GM18519 (cell line): ENCODE results near the gene AGBL1.
"Not testable (repeated sequence)": the region's sequence is repeated elsewhere in the genome, so short reads cannot be mapped to it uniquely, and the experiment has no call there.

Source experiments
- ATAC-seq: cut with Tn5 transposase; IDR thresholded peaks from one replicate; pipeline ENCODE4 v1.9.1; 2021; ENCODE audit warnings: mild to moderate bottlenecking, moderate library complexity; ENCODE audit not compliant: unreplicated experiment, low FRiP score

Gene AGBL1

DNA sequence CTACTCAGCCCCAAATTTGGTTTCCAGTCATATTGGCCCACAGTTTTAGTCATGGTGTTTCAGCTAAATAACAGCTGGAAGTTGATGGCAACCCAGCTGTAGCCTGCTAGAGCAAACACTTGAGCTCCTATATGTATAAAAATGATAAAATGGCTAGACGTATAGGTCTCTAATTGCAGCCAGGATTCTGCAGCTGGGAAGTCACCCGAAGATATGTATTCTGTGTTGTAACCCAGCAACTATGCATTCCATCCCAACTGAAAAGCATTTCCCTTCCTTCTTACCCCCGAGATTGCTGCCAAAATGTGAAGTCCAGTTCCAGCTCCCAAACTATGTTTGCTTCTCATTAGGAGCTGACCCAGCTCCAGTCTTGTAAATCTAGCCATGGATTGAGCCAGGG, 408.4 kb downstream of the AGBL1 start:
- ATAC-seq = no peak

DNA sequence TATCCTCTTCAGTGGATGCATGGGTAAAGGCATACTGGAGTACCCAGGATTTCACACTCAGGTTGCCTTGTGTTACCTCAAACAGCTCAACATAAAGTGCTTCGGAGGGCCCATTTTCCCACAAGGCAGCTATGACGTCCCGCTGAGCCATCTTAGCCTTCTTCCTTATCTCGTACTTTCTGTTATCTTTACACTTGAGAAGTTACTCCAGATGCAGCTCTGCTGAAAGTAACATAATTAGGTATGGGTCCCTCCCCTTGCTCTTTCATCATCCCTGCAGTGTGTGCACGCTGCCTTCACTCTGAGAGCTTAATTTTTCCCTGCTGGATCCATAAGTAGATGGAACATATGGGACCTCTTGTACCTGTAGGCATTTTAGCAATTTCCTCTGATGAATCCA, 410.3 kb downstream of the AGBL1 start:
- ATAC-seq = no peak

DNA sequence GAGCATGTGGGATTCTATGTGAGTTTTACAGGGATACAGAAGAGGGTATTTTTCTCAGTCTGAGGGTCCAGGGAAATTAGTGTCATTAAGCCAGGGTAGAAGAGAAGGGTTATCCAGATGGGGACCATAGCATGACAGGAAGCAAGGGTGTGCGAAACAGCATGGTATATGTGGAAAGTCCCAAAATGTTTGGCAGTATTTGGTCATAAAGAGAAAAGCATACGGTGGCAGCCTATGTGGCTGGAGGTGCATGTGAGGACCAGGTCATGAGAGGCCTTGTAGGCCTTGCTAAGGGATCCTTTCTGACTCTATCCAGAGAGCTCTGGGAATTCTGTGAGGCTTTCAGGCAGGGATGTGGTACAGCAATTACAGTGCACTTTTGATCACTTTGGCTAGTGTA, 411.4 kb downstream of the AGBL1 start:
- ATAC-seq = no peak

DNA sequence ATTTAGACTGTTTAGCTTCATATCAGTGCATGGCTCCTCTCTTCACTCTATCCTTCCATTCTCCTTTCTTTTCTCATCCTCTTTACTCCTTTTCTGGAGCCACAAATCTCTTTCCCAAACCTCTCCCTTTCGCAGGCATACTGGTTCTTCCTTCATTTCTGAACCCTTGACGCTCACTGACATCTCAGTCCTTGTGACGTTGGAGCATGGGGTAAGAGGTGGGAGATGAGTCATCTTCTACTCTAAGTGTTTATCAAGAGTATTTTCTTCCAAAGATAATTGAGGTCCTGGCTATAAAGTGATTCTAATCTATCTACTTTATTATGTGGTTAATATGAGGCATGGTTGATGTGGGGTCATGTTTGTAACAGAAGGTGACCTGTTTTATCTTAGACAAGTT, 414.2 kb downstream of the AGBL1 start:
- no peak for ATAC-seq

DNA sequence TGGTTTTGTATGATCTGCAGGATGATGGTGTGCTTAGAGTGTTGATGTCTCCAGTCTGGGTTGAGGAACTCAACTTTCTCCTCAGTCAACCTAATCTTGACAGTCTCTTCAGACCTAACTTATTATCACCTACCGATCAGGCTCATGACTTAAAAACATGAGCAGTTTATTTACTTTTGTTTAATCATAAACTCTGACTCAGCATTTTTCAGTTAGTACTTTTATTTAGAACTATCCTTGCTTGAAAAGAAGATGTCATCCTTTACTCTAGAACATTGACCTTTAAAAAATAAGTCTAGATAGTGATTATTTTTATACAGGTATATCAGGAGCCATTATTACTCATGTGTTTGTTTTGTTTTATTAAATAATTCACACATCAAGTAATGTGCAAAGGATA, 414.8 kb downstream of the AGBL1 start:
- no peak for ATAC-seq

DNA sequence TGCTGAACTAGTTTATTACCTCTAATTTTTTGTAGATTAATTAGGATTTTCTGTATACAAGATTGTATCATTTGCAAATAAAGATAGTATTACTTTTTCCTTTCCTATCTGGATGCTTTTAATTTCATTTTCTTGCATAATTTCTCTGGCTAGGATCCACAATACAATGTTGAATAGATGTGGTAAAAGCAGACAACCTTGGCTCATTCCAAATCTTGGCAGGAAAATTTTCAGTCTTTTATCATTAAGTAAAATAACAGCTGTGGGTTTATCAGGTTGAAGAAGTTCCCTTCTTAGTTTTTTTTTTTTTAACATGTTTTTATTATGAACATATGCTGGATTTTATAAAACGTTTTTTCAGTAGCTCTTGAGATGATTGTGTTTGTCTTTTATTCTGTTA, 422.6 kb downstream of the AGBL1 start:
- ATAC-seq = no peak

DNA sequence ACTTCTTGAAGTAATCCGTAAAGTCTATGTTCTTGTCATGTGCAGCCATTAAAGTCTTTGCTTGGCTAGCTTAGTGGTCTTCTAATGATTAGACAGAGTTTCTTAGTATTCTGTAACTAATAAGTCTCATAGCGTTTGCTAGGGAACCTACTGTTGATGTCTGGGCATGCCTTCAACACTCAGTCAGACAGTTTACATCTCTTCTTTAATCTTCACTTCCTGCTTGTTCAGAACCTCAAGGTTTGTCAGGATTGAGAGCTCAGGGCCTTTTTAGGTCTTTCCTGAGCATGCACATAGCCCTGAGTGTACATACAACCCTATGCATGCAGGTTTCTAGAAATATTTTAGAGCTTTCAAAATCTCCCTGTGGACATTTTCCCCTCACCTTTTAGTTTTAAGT, 426.3 kb downstream of the AGBL1 start:
- no peak for ATAC-seq

DNA sequence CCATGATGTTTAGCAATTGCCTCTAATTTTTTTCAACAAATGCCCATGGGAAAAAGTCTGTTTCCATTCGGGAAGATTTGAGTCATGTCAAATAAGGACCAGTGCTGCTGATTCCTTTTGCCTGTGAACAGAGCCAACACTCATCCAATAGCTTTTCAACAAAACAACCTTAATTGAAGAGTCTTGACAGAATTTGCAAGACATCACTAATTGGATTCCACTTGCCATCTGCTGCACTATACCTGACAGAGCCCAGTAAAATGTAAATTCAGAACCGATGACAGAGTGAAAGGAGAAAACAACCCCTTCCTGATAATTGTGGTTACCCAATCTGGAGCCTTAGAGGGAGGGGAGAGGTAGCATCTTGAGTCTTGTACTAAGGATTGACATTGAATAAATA, 426.7 kb downstream of the AGBL1 start:
- no peak for ATAC-seq

DNA sequence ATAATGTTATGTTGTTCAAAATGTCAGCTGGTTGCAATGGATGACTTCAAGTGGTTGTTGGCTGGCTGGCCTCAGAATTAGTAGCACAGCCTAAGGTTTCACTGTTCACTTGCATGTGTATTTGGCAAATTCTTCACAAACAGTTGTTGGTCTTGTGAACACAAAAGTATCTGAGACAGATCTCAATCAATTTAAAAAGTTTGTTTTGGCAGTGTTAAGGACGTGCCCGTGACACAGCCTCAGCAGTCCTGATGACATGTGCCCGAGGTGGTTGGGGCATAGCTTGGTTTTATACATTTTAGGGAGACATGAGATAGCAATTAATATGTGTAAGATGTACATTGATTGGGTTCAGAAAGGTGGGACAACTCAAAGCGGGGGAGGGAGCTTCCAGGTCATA, 436.0 kb downstream of the AGBL1 start:
- ATAC-seq = no peak

DNA sequence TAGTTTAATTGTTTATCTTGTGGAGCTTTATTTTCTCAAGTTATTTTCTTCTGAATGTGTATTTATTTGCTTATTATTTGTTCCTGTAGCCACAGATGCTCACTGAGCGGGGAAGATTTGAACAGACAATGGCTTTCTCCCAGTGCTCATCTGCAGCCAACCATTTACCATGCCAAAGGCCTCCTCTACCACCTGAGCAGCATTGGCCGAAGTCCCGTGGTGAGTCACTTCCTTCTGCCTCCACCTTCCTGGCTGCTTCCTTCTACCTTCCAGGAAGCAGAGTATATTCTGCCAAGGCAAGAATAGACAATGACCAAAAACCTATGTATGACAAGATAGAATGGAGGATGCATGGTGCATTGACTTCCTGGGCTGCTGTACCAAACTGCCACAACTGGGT, 443.1 kb downstream of the AGBL1 start:
- ATAC-seq = no peak

DNA sequence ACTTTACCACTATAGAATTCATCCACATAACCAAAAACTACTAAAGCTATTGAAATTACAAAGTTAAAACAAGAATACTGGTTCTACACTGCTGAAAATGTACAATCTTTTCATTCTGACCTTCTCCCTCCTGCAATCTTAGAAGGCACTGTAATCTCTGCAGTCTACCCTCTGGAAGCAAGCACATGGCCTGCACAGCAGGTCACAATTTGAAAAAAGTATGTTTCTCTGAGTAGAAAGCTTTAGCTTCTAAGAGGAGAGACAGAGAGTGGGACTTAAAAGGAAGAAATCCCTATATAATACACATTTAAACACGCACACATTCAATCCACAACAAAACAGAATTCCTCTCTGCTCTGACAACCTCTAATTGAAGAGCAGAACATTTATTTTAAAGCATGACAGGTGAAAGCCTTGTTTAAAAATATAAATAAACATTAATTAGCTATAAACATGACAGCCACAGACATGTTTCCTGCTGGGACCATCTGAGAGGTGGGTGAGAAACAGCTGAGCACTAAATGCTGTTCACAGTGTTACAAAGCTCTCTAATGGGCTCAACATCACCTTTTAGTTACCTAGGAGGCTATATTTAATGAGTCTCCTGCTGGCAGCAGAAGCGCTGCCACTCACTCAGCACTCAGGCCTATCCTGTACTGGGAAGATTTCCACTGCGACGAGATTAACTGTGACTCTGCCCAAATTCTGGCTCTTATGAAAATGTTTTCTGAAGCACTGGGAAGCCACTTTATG, 447.4 kb downstream of the AGBL1 start:
- ATAC-seq = no peak

DNA sequence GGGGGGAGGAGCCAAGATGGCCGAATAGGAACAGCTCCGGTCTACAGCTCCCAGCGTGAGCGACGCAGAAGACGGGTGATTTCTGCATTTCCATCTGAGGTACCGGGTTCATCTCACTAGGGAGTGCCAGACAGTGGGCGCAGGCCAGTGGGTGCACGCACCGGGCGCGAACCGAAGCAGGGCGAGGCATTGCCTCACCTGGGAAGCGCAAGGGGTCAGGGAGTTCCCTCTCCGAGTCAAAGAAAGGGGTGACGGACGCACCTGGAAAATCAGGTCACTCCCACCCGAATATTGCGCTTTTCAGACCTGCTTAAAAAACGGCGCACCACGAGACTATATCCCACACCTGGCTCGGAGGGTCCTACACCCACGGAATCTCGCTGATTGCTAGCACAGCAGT, 448.4 kb downstream of the AGBL1 start:
- not testable (repeated sequence) for ATAC-seq

DNA sequence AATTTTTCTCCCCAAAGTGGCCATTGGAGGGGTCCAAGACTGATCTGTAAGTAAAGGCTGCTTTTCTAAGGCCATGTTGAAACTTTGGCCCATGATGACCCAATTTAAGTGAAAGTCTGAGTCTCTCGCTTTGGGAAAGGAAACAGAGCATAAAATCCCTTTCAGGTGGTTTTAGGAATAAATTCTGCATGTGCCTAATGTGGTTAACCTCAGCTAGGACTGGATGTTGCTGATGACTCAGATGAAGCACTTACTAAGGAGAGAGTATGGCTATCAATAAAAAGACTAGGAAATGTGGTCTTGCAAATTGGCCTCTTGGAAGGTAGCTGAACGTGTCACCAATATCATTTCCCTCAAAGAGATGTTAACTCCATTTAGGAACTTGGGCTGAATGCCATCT, 458.5 kb downstream of the AGBL1 start:
- no peak for ATAC-seq

DNA sequence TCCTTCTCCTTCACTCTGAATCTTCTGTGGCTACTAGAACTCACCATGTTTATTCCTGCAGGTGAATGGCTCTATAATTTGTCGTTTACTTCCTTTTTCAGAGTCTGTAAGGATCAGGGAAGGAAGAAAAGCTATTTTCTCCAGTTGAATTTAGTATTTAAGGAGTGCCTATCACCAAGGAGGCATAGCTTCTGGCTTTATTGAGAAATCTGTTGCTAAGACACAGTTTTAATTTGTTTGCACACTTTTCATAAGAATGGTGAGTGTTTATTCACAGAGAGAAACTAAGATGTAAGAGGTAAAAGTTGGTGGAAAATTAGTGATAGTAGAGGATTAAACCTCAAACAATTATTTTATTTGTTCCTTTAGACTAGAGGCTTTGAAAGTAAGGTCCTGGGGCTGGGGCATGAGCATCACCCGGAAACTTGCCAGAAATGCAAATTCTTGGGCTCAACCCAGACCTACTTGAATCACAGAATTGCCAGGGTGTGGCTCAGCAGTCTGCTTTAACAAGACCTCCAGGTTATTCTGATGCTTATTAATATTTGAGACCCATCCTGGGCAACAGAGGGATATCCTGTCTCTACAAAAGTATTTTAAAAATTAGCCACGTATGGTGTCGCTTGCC, 461.3 kb downstream of the AGBL1 start:
- no peak for ATAC-seq

DNA sequence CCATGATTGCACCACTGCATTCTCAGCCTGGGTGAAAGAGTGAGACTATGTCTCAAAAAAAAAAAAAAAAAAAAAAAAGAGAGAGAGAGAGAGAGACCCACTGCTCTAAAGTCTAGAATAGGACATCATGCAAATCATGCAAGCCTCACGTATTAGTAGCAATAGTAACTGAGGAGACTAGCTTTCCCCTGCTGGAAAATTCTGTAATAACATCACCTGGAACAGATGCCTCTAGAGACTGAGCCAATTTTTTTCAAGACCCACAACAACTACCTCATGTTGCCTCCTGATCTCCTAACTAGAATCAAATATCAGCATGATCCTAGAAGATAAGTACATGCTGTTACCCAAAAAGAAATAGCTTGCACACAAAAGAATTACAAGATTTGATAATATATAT, 461.9 kb downstream of the AGBL1 start:
- no peak for ATAC-seq

DNA sequence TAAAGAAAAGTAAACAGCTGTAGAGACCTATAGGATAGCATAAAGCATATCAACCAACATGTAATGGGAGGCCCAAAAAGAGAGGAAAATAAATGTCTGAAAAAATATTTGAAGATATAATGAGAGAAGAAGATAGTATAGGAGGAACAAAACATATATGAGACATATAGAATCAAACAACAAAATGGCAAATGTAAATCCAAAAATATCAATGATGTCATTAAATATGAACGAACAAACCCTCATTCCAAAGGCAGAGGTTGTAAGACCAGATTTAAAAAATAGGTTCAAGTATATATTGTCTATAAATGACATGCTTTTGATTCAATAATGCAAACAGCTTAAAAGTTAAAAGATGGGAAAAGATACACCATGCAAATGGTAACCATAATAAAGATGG, 470.4 kb downstream of the AGBL1 start:
- no peak for ATAC-seq

DNA sequence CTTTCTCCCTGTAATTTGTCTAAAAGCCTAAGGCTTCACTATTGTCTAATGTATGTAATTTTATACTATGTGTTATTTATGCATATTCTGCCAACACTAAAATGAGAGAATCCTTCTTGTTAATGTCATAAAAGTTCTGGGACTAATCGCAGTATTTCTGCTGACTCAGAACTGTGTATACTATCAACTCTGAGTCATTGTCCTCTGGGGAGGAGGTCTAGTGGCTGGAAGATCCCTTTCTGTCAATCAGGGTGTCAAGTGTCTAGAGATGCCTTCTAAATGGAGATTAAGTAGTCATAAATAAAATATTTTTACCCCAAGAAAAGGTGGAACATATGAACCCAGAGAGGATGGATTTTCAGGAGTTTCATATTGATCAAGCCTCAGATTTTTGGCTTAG, 473.4 kb downstream of the AGBL1 start:
- ATAC-seq = no peak

DNA sequence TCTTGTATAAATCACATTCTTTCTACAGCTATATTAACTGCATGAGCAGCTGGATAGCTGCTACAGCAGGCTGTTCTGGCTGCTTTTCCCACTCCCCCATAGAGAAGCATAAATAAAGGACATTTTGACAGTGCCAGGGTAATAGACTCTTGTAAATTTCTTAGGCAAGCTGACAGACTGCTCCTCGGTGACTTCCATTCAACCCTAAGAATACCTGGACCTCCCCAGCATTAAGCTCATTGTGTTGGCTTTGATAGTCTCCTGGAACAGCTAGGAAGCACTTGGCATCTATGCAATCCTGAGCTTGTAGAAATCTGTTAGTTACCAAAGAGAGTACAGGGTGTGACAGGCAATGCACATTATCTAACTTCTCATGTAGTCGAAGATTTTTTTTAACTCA, 475.4 kb downstream of the AGBL1 start:
- no peak for ATAC-seq

DNA sequence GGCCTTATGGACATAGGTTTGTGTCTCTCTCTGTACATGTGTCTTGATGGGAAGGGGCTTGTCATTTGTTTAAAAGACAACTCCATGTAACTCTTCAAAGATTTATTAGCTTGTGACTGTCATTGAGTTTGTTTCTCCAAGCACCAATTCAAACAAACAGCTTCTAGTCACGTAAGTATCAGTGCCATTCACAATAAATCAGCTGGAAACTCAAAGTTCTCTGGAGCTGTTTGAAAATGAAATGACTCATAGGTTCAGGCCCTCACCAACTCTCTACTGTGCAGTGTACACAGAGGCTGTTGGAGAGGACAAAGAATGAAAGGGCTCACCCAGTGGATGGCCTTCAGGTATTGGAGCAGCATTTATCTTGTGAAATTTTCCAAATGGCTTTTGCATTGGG, 476.3 kb downstream of the AGBL1 start:
- ATAC-seq = no peak

DNA sequence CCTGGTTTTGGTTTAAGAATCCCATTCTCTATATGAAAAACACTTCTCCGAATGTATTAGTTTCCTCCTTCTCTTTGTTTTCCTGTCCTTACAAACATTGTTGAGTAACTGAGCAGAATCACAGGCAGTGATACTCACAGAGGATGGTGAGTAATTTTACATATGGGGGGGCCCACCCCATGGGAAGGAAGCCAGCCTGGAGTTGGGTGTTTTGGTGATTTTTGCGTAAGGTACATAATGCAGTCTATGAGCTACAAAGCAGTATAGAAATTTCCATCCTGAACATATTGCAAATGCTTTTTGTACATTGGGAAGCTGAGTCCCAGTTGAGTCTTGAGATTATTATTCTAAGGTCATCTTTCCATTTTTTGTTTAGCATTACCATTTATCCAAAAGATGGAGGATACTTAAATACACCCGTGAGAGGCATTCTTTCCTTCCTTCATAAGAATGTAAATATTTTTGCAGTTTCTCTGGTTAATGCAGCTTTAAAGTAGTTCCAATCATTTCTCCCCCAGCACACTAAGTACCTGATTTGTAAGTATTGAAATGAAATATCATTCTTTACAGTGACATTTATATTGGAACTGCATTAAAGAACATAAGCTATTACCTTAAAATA, 476.8 kb downstream of the AGBL1 start:
- ATAC-seq = no peak

DNA sequence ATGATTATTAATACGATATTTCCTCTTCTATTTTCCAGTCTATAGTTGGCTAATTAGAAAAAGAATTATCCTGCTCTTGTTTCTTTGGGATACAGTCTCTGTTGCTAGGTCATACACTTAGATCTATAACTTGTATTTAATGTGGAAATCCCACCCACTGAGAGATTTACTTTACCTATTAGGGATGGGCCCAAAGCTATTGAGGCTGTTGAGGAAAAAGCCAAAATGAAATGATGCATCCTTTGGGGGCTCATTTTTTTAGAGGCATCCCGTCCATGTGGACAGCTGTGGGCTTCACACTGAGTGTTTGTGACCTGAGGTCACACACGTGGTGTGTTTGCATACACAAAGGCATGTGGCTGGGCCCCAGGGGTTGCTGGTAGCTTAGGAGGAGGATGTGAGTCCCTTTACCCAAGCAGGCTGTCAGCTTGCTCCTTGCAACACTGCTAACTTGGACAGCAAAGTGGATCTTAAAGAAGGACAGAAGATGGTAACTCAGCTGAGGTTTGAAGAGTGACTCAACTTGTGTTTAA, 477.4 kb downstream of the AGBL1 start:
- ATAC-seq = no peak

DNA sequence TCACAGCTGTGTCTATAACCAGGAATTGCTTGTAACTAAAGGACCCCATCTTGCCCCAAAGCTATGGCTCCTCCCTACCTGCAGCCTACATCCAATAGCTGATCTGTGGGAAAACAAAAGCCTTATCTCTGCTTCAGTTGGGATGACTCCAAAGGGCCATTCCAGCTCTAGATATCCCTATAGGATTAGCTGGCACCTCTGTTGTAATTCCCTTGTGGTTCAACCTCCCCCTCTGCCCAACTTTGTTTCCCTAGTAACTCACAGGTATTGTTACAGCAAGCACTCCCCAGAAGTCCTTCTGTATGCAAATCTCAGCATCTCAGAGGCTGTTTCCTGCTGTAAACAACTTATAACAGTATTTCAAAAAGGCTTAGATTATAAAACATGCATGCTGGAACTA, 478.6 kb downstream of the AGBL1 start:
- no peak for ATAC-seq
